ENCODE data around the gene ANKS1B.

- TF ChIP-seq CTCF (conservative IDR thresholded peaks at IDR 0.05; ENCODE audit: low read depth, low read length) (no peak), RAD21 (IDR thresholded peaks at IDR 0.05; ENCODE audit: low read length) (no peak), RFX5 (IDR thresholded peaks at IDR 0.05; ENCODE audit: low read depth, low read length) (no peak), MXI1 (IDR thresholded peaks at IDR 0.05; ENCODE audit: borderline replicate concordance, low read depth, low read length) (no peak), POLR2A (IDR thresholded peaks at IDR 0.05; ENCODE audit: low read depth, low read length) (no peak), CEBPB (IDR thresholded peaks at IDR 0.05; ENCODE audit: low read depth, low read length) (no peak), FOS (IDR thresholded peaks at IDR 0.05; ENCODE audit: low read depth, low read length) (no peak), SMC3 (IDR thresholded peaks at IDR 0.05; ENCODE audit: low read depth, low read length) (no peak), NFE2L2 (IDR thresholded peaks at IDR 0.05; ENCODE audit: low read depth, low read length) (no peak), MAFK (IDR thresholded peaks at IDR 0.05; ENCODE audit: low read depth, low read length) (no peak), ELK1 (IDR thresholded peaks at IDR 0.05; ENCODE audit: borderline replicate concordance, low read depth, low read length) (no peak), USF2 (IDR thresholded peaks at IDR 0.05; ENCODE audit: low read depth, low read length) (no peak)
Measured at GRCh38 chr12:99284161-99284560, 700.6 kb downstream of the ANKS1B start.

Data from IMR-90 (cell line).